Activated CD4-positive, CD25-positive, alpha-beta regulatory T cell treated with anti-CD3 and anti-CD28 coated beads, Interleukin-2, amount 50 U/mL, for 24 hours (primary cell): ENCODE results near the gene ADGRV1.
"Not testable (repeated sequence)": the region's sequence is repeated elsewhere in the genome, so short reads cannot be mapped to it uniquely, and the experiment has no call there.

Experiments used
- ATAC-seq, 2 donors: fragments of 150-1000 bp; cut with Tn5 transposase; one replicate each; pipeline ENCODE4 v1.10.0; 2021; ENCODE audit warnings: mild to moderate bottlenecking in 1 of 2, moderate library complexity in 1 of 2

ADGRV1 gene

GRCh38 chr5:91012867-91013266 lies 454.3 kb downstream of the ADGRV1 start:
- ATAC-seq, result not testable (repeated sequence)

- no peak for ATAC-seq
Measured at GRCh38 chr5:91016322-91016721, 457.7 kb downstream of the ADGRV1 start.

GRCh38 chr5:91016954-91017700 lies 458.5 kb downstream of the ADGRV1 start:
- ATAC-seq, result no peak

GRCh38 chr5:91018200-91018599 lies 459.6 kb downstream of the ADGRV1 start:
- no peak for ATAC-seq

GRCh38 chr5:91018712-91019371 lies 460.2 kb downstream of the ADGRV1 start:
- ATAC-seq, result no peak

- no peak for ATAC-seq
Measured at GRCh38 chr5:91020065-91020800, 461.6 kb downstream of the ADGRV1 start.

GRCh38 chr5:91022518-91022917 lies 463.9 kb downstream of the ADGRV1 start:
- no peak for ATAC-seq

- no peak for ATAC-seq
Measured at GRCh38 chr5:91024206-91024605, 465.6 kb downstream of the ADGRV1 start.

GRCh38 chr5:91024727-91025126 lies 466.1 kb downstream of the ADGRV1 start:
- no peak for ATAC-seq

- no peak for ATAC-seq
Measured at GRCh38 chr5:91025449-91025848, 466.9 kb downstream of the ADGRV1 start.

GRCh38 chr5:91025956-91026355 lies 467.4 kb downstream of the ADGRV1 start:
- ATAC-seq, result no peak

GRCh38 chr5:91026466-91026865 lies 467.9 kb downstream of the ADGRV1 start:
- ATAC-seq, result no peak

GRCh38 chr5:91027405-91028139 lies 469.0 kb downstream of the ADGRV1 start:
- ATAC-seq, result no peak

- ATAC-seq, result no peak
Measured at GRCh38 chr5:91028499-91028956, 469.9 kb downstream of the ADGRV1 start.

GRCh38 chr5:91030521-91031401 lies 472.2 kb downstream of the ADGRV1 start:
- ATAC-seq, result no peak

- ATAC-seq, result no peak
Measured at GRCh38 chr5:91031402-91031752, 472.8 kb downstream of the ADGRV1 start.

GRCh38 chr5:91032125-91032524 lies 473.5 kb downstream of the ADGRV1 start:
- no peak for ATAC-seq

- ATAC-seq, result no peak
Measured at GRCh38 chr5:91033370-91033769, 474.8 kb downstream of the ADGRV1 start.

- no peak for ATAC-seq
Measured at GRCh38 chr5:91038180-91038808, 479.7 kb downstream of the ADGRV1 start.

- not testable (repeated sequence) for ATAC-seq
Measured at GRCh38 chr5:91041132-91041531, 482.5 kb downstream of the ADGRV1 start.

- no peak for ATAC-seq
Measured at GRCh38 chr5:91042247-91042935, 483.8 kb downstream of the ADGRV1 start.
